H1 (cell line): ENCODE measurements around the gene MRPS25. TPM values are rescaled to one million over a fixed set of nuclear protein-coding genes. Genes with fewer than 3 reads are reported as not detected.

ENCODE experiments used
- CTCF ChIA-PET: fragments of 300-600 bp; sonication (Branson Sonifier 250); formaldehyde crosslinking; loops from one replicate; lab custom pipeline; 2021; ENCODE audit not compliant: partially characterized antibody; lab: Charles Lee
- POLR2A ChIA-PET: fragments of 300-600 bp; sonication (Branson Sonifier 250); formaldehyde crosslinking; loops from one replicate; lab custom pipeline; 2021; ENCODE audit warnings: inconsistent platforms; ENCODE audit not compliant: partially characterized antibody; lab: Charles Lee
- DNase-seq, 2 experiments: peaks; one replicate each; pipeline versions ENCODE4 v3.0.0 to v3.0.0-alpha.2; 2010 to 2022; ENCODE audit warnings: low spot score in 2 of 2, low read depth in 1 of 2, mixed read lengths in 1 of 2
- FAIRE-seq: peaks from 2 replicates; lab custom pipeline; 2011; peaks lifted over from hg19 to GRCh38; lab: Jason Lieb, UNC
- H2AFZ ChIP-seq: 2 replicates; pipeline ENCODE4 v1.8.1; 2012; ENCODE audit warnings: low read length, inconsistent platforms
- H2AK5ac ChIP-seq: 2 replicates; pipeline ENCODE4 v1.6.1; 2013; ENCODE audit warnings: low read depth, low read length
- H2BK120ac ChIP-seq: replicated peaks from 2 replicates; pipeline ENCODE3; 2013; ENCODE audit warnings: low read depth, low read length, inconsistent platforms
- H2BK12ac ChIP-seq: 2 replicates; pipeline ENCODE4 v1.6.1; 2013; ENCODE audit warnings: low read depth, low read length
- H2BK15ac ChIP-seq: 2 replicates; pipeline ENCODE4 v1.6.1; 2013; ENCODE audit warnings: low read length
- H2BK20ac ChIP-seq: 2 replicates; pipeline ENCODE4 v1.6.1; 2013; ENCODE audit warnings: low read length
- H2BK5ac ChIP-seq: 2 replicates; pipeline ENCODE4 v1.6.1; 2013; ENCODE audit warnings: low read depth, low read length
- H3K14ac ChIP-seq: 2 replicates; pipeline ENCODE4 v1.6.1; 2013; ENCODE audit warnings: inconsistent platforms; ENCODE audit not compliant: insufficient read length
- H3K18ac ChIP-seq: 2 replicates; pipeline ENCODE4 v1.6.1; 2013; ENCODE audit warnings: low read length; ENCODE audit errors: extremely low read depth
- H3K23ac ChIP-seq: 2 replicates; pipeline ENCODE4 v1.6.1; 2013; ENCODE audit warnings: inconsistent platforms; ENCODE audit not compliant: insufficient read length
- H3K23me2 ChIP-seq: 2 replicates; pipeline ENCODE4 v1.6.1; 2013; ENCODE audit warnings: low read depth, low read length
- H3K27ac ChIP-seq: 2 replicates; pipeline ENCODE4 v1.6.1; 2011; ENCODE audit warnings: low read depth, low read length, inconsistent platforms
- H3K27me3 ChIP-seq, 4 experiments: replicated peaks in 1 of 4; 1 replicate in 1 of 4; 2 replicates in 3 of 4; pipeline versions ENCODE4 v1.6.1 to v1.8.1; 2011 to 2013; ENCODE audit warnings: low read length in 3 of 4, mild to moderate bottlenecking in 3 of 4, inconsistent platforms in 2 of 4, mixed read lengths in 2 of 4, moderate library complexity in 1 of 4; ENCODE audit not compliant: control insufficient read depth in 3 of 4, insufficient read depth in 3 of 4; ENCODE audit errors: extremely low read depth in 1 of 4
- H3K36me3 ChIP-seq, 4 experiments: 2 replicates each; pipeline versions ENCODE4 v1.6.1 to v1.8.1; 2011 to 2013; ENCODE audit warnings: mild to moderate bottlenecking in 4 of 4, low read length in 3 of 4, moderate library complexity in 2 of 4, control low read depth in 1 of 4, inconsistent platforms in 1 of 4; ENCODE audit not compliant: insufficient read depth in 4 of 4, control insufficient read depth in 2 of 4
- H3K4ac ChIP-seq: replicated peaks from 2 replicates; pipeline ENCODE3; 2013; ENCODE audit warnings: low read length, low read depth, mixed read lengths, inconsistent platforms; ENCODE audit not compliant: insufficient read length
- H3K4me1 ChIP-seq, 4 experiments: replicated peaks in 1 of 4; 1 replicate in 1 of 4; 2 replicates in 3 of 4; pipeline versions ENCODE4 v1.6.1 to v1.8.1; 2011 to 2013; ENCODE audit warnings: low read length in 3 of 4, inconsistent platforms in 2 of 4, mixed read lengths in 1 of 4; ENCODE audit not compliant: insufficient read depth in 4 of 4, control insufficient read depth in 3 of 4
- H3K4me2 ChIP-seq, 2 experiments: 2 replicates each; pipeline versions ENCODE4 v1.6.1 to v1.8.1; 2011 to 2013; ENCODE audit warnings: low read depth in 2 of 2, low read length in 2 of 2, control low read depth in 1 of 2, inconsistent platforms in 1 of 2, mild to moderate bottlenecking in 1 of 2; ENCODE audit not compliant: insufficient read depth in 1 of 2
- H3K4me3 ChIP-seq, 4 experiments: fragments of 200-600, 300-600 bp in 1 of 4; sonication (generic), shearing (Covaris generic), sonication (Bioruptor Twin) in 1 of 4; 2 replicates each; pipeline versions ENCODE4 v1.5.1 to v1.8.1; 2011 to 2016; ENCODE audit warnings: low read length in 4 of 4, low read depth in 3 of 4, control low read depth in 2 of 4, inconsistent platforms in 2 of 4, mild to moderate bottlenecking in 2 of 4, mixed read lengths in 1 of 4, moderate library complexity in 1 of 4; ENCODE audit not compliant: insufficient read depth in 2 of 4; ENCODE audit errors: extremely low read depth in 1 of 4
- H3K56ac ChIP-seq: replicated peaks from 2 replicates; pipeline ENCODE3; 2013; ENCODE audit warnings: low read depth, mild to moderate bottlenecking, mixed read lengths, low read length, inconsistent platforms; ENCODE audit not compliant: insufficient read length
- H3K79me1 ChIP-seq: 2 replicates; pipeline ENCODE4 v1.6.1; 2013; ENCODE audit warnings: low read depth, low read length, control low read depth
- H3K79me2 ChIP-seq, 2 experiments: 2 replicates each; pipeline versions ENCODE4 v1.6.1 to v1.8.1; 2012 to 2013; ENCODE audit warnings: low read length in 2 of 2, mild to moderate bottlenecking in 2 of 2, inconsistent platforms in 1 of 2; ENCODE audit not compliant: insufficient read depth in 2 of 2, control insufficient read depth in 1 of 2
- H3K9ac ChIP-seq, 4 experiments: replicated peaks in 1 of 4; 1 replicate in 1 of 4; 2 replicates in 3 of 4; pipeline versions ENCODE4 v1.6.1 to v1.8.1; 2011 to 2013; ENCODE audit warnings: low read depth in 3 of 4, low read length in 3 of 4, control low read depth in 2 of 4, mild to moderate bottlenecking in 2 of 4, moderate library complexity in 2 of 4, inconsistent platforms in 1 of 4; ENCODE audit errors: extremely low read depth in 1 of 4
- H3K9me3 ChIP-seq, 2 experiments: 2 replicates each; pipeline versions ENCODE4 v1.6.1 to v1.8.1; 2012 to 2013; ENCODE audit warnings: mild to moderate bottlenecking in 2 of 2, moderate library complexity in 2 of 2, control low read depth in 1 of 2, inconsistent platforms in 1 of 2, low read depth in 1 of 2, low read length in 1 of 2, mixed read lengths in 1 of 2; ENCODE audit not compliant: insufficient read depth in 2 of 2
- H4K20me1 ChIP-seq, 2 experiments: replicated peaks in 1 of 2; 2 replicates each; pipeline versions ENCODE3 to v1.8.1; 2011 to 2013; ENCODE audit warnings: inconsistent platforms in 2 of 2, low read length in 2 of 2, mild to moderate bottlenecking in 1 of 2; ENCODE audit not compliant: insufficient read depth in 2 of 2, control insufficient read depth in 1 of 2
- H4K5ac ChIP-seq: 2 replicates; pipeline ENCODE4 v1.6.1; 2013; ENCODE audit warnings: low read length, low read depth, mixed read lengths, inconsistent platforms; ENCODE audit not compliant: insufficient read length
- H4K8ac ChIP-seq: 2 replicates; pipeline ENCODE4 v1.8.0; 2013; ENCODE audit warnings: mild to moderate bottlenecking, moderate library complexity, low read length, inconsistent platforms; ENCODE audit not compliant: insufficient read depth; ENCODE audit errors: extremely low read depth
- H4K91ac ChIP-seq: replicated peaks from 2 replicates; pipeline ENCODE3; 2013; ENCODE audit warnings: low read length, mixed read lengths, inconsistent platforms; ENCODE audit not compliant: insufficient read length
- ATF2 ChIP-seq: IDR thresholded peaks from 2 replicates; pipeline ENCODE4 v1.6.1; 2012; ENCODE audit warnings: low read length, inconsistent platforms
- ATF3 ChIP-seq: IDR thresholded peaks from 2 replicates; pipeline ENCODE4 v1.6.1; 2011; ENCODE audit warnings: low read depth, mild to moderate bottlenecking, low read length; ENCODE audit not compliant: insufficient read depth
- CTCF ChIP-seq, 3 experiments: IDR thresholded peaks; 1 replicate in 2 of 3; 2 replicates in 1 of 3; pipeline versions ENCODE4 v1.5.1 to v1.6.1; 2011; ENCODE audit warnings: low read length in 3 of 3, mild to moderate bottlenecking in 3 of 3, inconsistent platforms in 2 of 3, low read depth in 1 of 3, moderate library complexity in 1 of 3; ENCODE audit not compliant: insufficient read depth in 1 of 3; ENCODE audit errors: control extremely low read depth in 1 of 3
- NANOG ChIP-seq: IDR thresholded peaks from 2 replicates; pipeline ENCODE4 v1.6.1; 2011; ENCODE audit warnings: low read length, low read depth, mild to moderate bottlenecking, inconsistent platforms; ENCODE audit not compliant: insufficient read depth, poor library complexity, severe bottlenecking
- NRF1 ChIP-seq: IDR thresholded peaks from 2 replicates; pipeline ENCODE4 v1.6.1; 2011; ENCODE audit warnings: mild to moderate bottlenecking, low read depth, low read length, improper control_type of control experiment
- RBBP5 ChIP-seq: IDR thresholded peaks from 2 replicates; pipeline ENCODE4 v1.7.1; 2012; ENCODE audit warnings: low read depth, mild to moderate bottlenecking, inconsistent platforms, low read length, moderate library complexity, borderline replicate concordance
- USF2 ChIP-seq: IDR thresholded peaks from 2 replicates; pipeline ENCODE4 v1.6.1; 2011; ENCODE audit warnings: low read length, improper control_type of control experiment
- WGBS, 2 experiments: shearing (Covaris generic) in 1 of 2; methylation state at CpG; one replicate each; pipeline versions ENCODE4 v1.1.6 to v1.1.7; 2013 to 2015; ENCODE audit warnings: low lambda C conversion rate in 2 of 2, mixed read lengths in 2 of 2, inconsistent platforms in 1 of 2, low coverage in 1 of 2, missing lambda C conversion rate in 1 of 2; ENCODE audit not compliant: insufficient replicate concordance in 2 of 2, insufficient coverage in 1 of 2, insufficient read length in 1 of 2; ENCODE audit errors: extremely low coverage in 1 of 2, missing lambda C conversion rate in 1 of 2; 5-methylcytosine and 5-hydroxymethylcytosine counted together
- polyA plus RNA-seq, 7 experiments: library from polyadenylated mRNA; depleted of rRNA in 3 of 7; stranded (reverse) in 5 of 7; unstranded in 2 of 7; fragments of >200 nt in 5 of 7; fragments of 200-250 nt in 2 of 7; gene quantifications; 1 replicate in 5 of 7; 2 replicates in 1 of 7; 4 replicates in 1 of 7; pipeline versions ENCODE4 v1.2.1 to v1.2.3, GENCODE V29; 2011 to 2013; ENCODE audit warnings: missing spikeins in 2 of 7, mixed read lengths in 2 of 7
- total RNA-seq: library from RNA; stranded (reverse); fragmentation: NEBNext Ultra II Directional; extraction: Animal tissue kit (Norgen Biotek cat#: 25700); gene quantifications from 2 replicates; pipeline ENCODE4 v1.2.1, GENCODE V29; 2021

MRPS25 gene
- total and polyA plus RNA-seq, 2 of the 8 experiments (the other 6 are each of a cell fraction or from before 2014, with no cell fraction given) = 23.0 to 56.5 TPM

GRCh38 chr3:15015456-15015855 lies 49.7 kb downstream of the MRPS25 start:
- Histone ChIP-seq H2BK15ac (no peak overlapping the region), H3K27ac (no peak overlapping the region), H2BK5ac (no peak overlapping the region), H3K14ac (no peak overlapping the region), H2BK120ac (no peak overlapping the region), H4K20me1 (peaks cover 4 to 10% of the 10 kb centered on the region in 2 experiments), H3K9me3 (no peaks in the 10 kb centered on the region), H3K4me1 (no peaks in the 10 kb centered on the region), H3K23me2 (no peaks in the 10 kb centered on the region), H3K56ac (no peak overlapping the region), H3K79me1 (peaks cover 4% of the 10 kb centered on the region), H4K5ac (no peak overlapping the region), H3K36me3 (peaks cover 9 to 53% (median 46%) of the 10 kb centered on the region in 4 experiments), H3K79me2 (no peaks in the 10 kb centered on the region), H2BK20ac (no peak overlapping the region), H3K9ac (no peak overlapping the region), H2AK5ac (no peak overlapping the region), H3K23ac (no peak overlapping the region), H2AFZ (no peak overlapping the region), H3K27me3 (no peaks in the 10 kb centered on the region), H3K4ac (no peak overlapping the region), H2BK12ac (no peak overlapping the region), H4K8ac (no peak overlapping the region), H4K91ac (no peak overlapping the region), H3K4me2 (no peak overlapping the region), H3K18ac (no peak overlapping the region), H3K4me3 (no peak overlapping the region)
- 90% methylated on average over 4 of the region's 4 CpGs; no CpG with 5 or more reads in 1 of the 2 experiments for WGBS, 2 experiments
- FAIRE-seq = no peak
- POLR2A ChIA-PET = interaction anchor here (0.6 to 1.8 kb wide), 2 partner anchors 10 to 421 kb away, joined by 3 to 4 read pairs; no protein-coding TSS in a partner anchor
- CTCF ChIA-PET = interaction anchor here (0.7 kb wide), 1 partner anchor 95 kb away, joined by 3 read pairs; no protein-coding TSS in a partner anchor
- DNase-seq = no peak
- TF ChIP-seq NRF1 = no peak
- no peak for TF ChIP-seq ATF2
- no peak for TF ChIP-seq RBBP5
- no peak for TF ChIP-seq ATF3
- no peak for TF ChIP-seq NANOG
- TF ChIP-seq CTCF (IDR thresholded peaks at IDR 0.05; ENCODE audit: control extremely low read depth in 1 of 3, insufficient read depth in 1 of 3, low read depth in 1 of 3, low read length in 3 of 3) = no peak
- TF ChIP-seq USF2 = no peak
